ENCODE results near the gene KRTAP10-5.

Gene KRTAP10-5

DNA sequence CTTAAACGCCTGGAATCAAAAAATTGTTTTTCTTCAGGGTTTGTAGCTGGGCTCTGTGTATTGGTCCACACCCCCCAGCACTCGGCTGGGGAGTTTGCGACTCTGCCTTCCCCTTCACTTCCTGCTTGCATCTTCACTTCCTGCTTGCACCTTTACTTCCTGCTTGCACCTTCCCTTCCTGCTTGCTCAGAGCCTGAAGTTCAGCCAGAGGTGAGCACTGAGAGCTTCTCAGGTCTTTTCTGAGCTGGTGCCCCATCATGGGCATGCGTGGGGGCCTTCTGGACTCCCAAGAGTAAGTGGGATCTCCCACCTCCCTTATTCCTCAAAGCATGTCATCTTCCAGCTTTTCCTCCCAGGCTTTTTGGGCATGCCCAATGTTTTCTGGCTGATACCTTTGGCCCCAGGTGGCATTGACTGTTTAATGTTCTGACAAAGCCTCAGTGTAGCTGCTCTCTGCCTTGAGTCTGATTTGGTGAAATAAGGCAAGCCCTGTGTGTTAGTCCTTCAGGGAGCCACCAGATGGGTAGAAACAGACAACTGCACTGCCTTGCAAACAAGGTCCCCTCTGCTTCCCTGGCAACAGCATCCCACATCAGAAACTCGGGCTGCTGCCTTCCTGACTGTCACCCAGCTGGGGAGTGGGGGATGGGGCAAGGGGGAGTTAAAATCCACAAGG is 32.6 kb downstream of the KRTAP10-5 start:
- no peak for DNase-seq

DNA sequence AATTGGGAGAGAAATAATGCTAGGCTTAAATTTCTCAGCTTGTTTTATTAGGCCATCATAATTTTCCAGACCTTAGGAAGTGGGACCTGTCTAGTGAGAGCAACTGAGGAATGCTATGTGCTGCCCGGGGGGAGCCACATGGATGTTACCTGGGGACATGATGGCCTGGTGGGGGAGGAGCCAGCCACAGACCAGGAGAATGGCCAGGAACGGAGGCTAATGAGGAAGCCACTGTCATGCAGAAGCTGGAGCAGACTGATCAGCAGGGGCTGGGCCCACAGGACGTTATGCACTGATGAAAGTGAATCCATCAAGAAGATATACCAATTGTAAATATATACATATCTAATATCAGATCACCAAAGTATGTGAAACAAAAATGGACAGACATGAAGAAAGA is 35.8 kb downstream of the KRTAP10-5 start:
- no peak for DNase-seq

- no peak for DNase-seq
Observed at GRCh38 chr21:44542716-44543115, 37.7 kb downstream of the KRTAP10-5 start.

DNA sequence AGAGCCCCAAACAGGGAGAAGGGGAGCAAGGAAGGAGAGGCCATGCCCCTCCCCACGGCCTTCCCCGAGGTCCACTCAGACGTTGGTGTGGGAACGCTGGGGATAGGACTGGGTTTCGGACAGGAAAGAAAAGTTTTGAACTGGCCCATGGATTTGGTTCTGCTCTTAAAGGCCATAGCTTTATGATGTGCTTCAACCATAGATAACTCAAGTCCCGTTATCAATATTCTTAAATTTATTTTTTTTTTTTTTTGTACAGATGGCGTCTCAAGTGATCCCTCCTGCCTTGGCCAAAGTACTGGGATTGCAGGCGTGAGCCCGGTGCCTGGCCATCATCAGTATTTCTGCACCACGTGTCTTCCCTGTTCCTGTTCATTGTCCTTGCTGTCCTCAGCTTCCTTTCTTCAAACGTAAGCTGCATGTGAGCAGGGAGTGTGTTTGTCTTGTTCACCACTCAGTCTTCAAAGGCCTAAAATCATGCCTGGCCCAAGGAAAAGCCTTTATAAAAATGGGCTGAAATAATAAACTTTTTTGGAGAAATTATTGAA is 39.6 kb downstream of the KRTAP10-5 start:
- no peak for DNase-seq

GRCh38 chr21:44539991-44540666 is 40.3 kb downstream of the KRTAP10-5 start, which contains the start of gene KRTAP10-1:
KRTAP10-1 (minus strand) TSS chr21:44540195; CDS start chr21:44540150, 45 bp downstream.
- DNase-seq, result no peak

- no peak for DNase-seq
Observed at GRCh38 chr21:44539046-44539445, 41.4 kb downstream of the KRTAP10-5 start.

- no peak for DNase-seq
Observed at GRCh38 chr21:44537930-44538911, 42.2 kb downstream of the KRTAP10-5 start.

GRCh38 chr21:44535963-44536362 is 44.4 kb downstream of the KRTAP10-5 start:
- no peak for DNase-seq

- no peak for DNase-seq
Observed at GRCh38 chr21:44534688-44535087, 45.7 kb downstream of the KRTAP10-5 start.

- no peak for DNase-seq
Observed at GRCh38 chr21:44533891-44534627, 46.3 kb downstream of the KRTAP10-5 start.

- no peak for DNase-seq
Observed at GRCh38 chr21:44533121-44533890, 47.1 kb downstream of the KRTAP10-5 start.

- DNase-seq, result no peak
Observed at GRCh38 chr21:44532712-44533111, 47.7 kb downstream of the KRTAP10-5 start.

- no peak for DNase-seq
Observed at GRCh38 chr21:44531606-44532564, 48.5 kb downstream of the KRTAP10-5 start.

- DNase-seq, result no peak
Observed at GRCh38 chr21:44530903-44531605, 49.4 kb downstream of the KRTAP10-5 start.

DNA sequence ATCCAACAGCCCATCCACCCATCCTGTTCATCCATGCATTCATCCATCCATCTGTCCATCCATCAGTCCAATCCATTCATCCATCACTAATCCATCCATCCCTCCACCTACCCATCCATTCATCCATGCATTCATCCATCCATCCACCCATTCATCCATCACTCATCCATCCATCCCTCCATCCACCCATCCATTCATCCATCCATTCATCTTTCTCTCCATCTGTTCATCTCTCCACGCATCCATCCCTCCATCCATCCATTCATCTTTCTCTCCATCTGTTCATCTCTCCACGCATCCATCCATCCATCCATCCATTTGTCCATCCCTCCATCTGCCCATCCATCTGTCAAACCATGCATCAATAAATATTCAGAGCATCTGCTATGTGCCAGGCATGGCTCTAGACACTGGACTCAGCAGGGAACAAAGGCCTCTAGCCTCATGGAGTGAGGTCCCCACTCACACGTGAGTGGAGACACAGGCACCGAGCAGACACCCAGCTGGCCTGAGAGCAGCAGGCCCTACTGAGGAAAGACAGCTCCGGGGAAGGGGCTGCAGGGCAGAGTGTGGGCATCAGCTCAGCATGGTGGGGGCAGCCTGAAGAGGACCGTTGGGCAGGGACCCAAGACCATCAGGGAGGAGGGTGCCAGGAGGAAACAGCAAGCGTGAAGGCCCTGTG is 50.0 kb downstream of the KRTAP10-5 start:
- DNase-seq, result no peak

DNA sequence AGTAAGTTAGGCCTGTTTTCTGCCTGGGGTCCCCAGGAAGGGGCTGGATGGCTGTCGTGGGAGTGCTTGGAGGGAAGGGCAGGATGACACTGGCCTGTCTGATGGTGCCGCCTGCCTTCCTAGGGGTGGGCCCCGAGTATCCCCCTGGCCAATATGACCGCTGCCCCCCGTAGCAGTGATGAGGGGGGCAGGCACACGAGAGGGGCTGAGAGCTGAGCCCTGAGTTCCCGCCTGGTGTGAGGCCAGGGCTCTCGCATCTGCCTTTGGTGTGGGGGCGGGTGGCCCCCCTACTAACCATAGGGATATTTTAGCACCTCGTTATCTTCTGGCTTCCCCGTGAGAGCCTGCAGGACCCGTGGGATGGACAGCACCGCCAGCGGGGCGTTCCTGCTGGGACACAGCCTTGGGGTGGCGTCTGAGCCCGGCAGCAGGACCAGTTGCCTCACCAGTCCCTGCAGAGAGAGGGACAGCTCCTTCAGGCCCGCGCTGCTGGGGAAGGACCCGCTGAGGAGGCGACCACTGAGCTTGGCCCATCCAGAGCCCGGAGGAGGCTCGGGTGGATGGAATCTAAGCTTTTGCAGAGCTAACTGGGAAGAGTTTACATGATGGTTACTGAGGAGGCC is 50.8 kb downstream of the KRTAP10-5 start:
- DNase-seq, result no peak

Measured in amniotic stem cell (primary cell).